LNCAP (cell line): ENCODE data around the gene NFYB.

ENCODE experiments used
- CTCF ChIP-seq: fragments of 450-650 bp; IDR thresholded peaks from 2 replicates; pipeline ENCODE4 v1.5.1; 2017; ENCODE audit warnings: mild to moderate bottlenecking

The NFYB gene

DNA sequence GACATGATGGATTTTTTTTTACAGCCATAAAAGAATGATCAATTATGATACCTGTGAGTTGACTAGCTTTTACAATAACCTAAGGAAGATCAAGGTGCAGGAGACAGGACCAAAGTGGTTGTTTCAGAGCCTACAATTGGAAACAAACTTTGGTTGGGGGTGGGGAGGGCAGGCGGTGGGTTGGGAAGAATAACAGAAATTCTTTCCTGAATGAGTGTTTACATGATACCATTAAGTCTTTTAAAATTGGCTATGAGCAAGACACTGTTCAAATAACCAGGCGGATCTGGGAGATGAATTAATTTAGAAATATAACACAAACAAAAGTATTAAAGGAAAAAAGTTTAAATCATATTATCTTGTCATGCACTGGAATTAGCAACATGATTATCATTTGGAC is 7.2 kb downstream of the NFYB start:
- TF ChIP-seq CTCF: no peak

- no peak for TF ChIP-seq CTCF
Measured at GRCh38 chr12:104126548-104126947, 11.5 kb downstream of the NFYB start.

DNA sequence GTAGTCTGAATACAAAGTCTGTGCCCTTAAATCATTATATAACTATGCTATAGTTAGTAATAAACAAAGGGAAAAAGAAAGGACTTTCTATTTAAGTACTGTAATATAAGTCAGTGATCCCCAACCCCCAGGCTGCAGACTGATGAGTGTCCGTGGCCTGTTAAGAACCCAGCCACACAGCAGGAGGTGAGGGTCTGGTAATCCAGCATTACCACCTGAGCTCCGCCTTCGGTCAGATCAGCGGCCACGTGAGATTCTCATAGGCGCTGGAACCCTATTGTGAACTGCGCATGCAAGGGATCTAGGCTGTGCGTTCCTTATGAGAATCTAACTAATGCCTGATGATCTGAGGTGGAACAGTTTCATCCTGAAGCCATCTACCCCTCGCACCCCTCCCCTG is 15.7 kb downstream of the NFYB start:
- TF ChIP-seq CTCF: no peak

- no peak for TF ChIP-seq CTCF
Measured at GRCh38 chr12:104121001-104121400, 17.0 kb downstream of the NFYB start.

DNA sequence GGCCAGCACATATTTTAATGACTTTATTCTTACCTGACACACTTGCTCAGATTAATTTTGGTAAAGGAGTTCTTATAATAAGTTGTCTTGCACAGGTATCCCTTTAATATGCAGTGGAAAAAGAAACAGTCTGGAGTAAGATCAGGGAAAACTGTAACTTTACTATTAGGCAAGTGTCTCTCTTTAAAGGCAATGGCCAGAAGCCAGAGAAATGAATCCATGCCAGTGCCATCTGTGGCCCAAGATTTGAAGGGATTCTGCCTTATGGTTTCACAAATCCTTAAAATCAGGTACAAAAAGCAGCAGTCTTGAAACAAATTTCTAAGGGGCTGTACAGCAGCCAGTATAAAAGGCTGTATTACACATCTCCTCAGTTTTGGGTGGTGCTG is 22.4 kb downstream of the NFYB start:
- no peak for TF ChIP-seq CTCF

GRCh38 chr12:104109446-104110271 is 28.4 kb downstream of the NFYB start:
- TF ChIP-seq CTCF: 0 out of 2 replicates have a peak, but pooled peaks have one; percentile 14

DNA sequence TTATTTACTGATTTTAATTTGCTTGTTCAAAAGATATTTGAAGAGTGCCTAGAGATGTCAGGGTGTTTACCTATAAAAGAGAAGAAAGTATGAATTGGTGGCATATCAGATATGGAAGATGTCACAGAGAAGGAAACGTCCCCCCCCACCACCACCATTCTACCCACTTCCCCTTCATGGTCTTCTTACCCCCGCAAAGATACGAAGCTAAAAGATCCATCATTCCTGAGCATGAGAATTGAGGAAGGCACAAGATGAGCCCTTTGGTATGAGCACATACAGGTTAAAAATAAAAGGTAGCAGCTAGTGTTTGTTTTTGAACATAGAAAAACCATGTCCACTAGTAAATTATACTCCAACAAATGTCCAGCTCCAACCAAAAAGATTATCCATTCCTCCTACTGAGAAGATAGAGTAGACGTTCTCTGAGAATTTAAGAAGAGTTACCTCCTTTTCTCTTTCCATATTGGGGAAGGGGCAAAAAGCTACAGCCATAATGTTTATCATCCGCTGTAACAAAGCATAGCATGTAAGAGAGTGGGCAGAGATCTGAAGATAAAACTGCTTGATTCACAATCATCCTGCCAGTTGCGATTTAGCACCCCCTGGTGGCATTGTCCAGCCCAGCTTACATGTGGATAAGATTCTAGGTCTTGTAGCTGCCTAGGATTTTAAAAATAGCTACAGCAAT is 29.1 kb downstream of the NFYB start:
- peak; percentile 93 for TF ChIP-seq CTCF
